Esophagus squamous epithelium (tissue), 4 donors: ENCODE measurements around the gene ATAD3A.
"Not testable (repeated sequence)": the region's sequence is repeated elsewhere in the genome, so short reads cannot be mapped to it uniquely, and the experiment has no call there.

Experiments used
- CTCF ChIP-seq, 6 experiments: fragments of 450-650 bp in 4 of 6; fragments of 200-600 bp in 2 of 6; sonication (generic) in 2 of 6; IDR thresholded peaks; one replicate each; pipeline ENCODE4 v1.5.1; 2016 to 2019; ENCODE audit warnings: antibody characterized with exemption in 6 of 6, mild to moderate bottlenecking in 4 of 6, moderate library complexity in 4 of 6
- POLR2A ChIP-seq, 4 donors: fragments of 450-650 bp; IDR thresholded peaks; one replicate each; pipeline ENCODE4 v1.6.1; 2017; ENCODE audit warnings: antibody characterized with exemption in 4 of 4, mild to moderate bottlenecking in 4 of 4, moderate library complexity in 3 of 4

- not testable (repeated sequence) for TF ChIP-seq CTCF, POLR2A (IDR thresholded peaks at IDR 0.05)
These were observed 26.1 kb upstream of the ATAD3A start for GRCh38 chr1:1485755-1486317.
